Activated T-cell treated with anti-CD3 and anti-CD28 coated beads for 1 hour (primary cell): ENCODE data around the gene ANO9.
A peak's percentile ranks its signal among the peaks of the same experiment; 100 is the strongest.

Source experiments
- DNase-seq: peaks from one replicate; pipeline ENCODE4 v3.0.0-alpha.2; 2020; ENCODE audit warnings: low read depth

ANO9 gene

GRCh38 chr11:382081-382629 is 59.7 kb downstream of the ANO9 start:
- no peak for DNase-seq

- no peak for DNase-seq
Measured at GRCh38 chr11:381501-382072, 60.2 kb downstream of the ANO9 start.

- DNase-seq = no peak
Measured at GRCh38 chr11:380996-381395, 60.8 kb downstream of the ANO9 start.

- DNase-seq = no peak
Measured at GRCh38 chr11:380491-380890, 61.3 kb downstream of the ANO9 start.

GRCh38 chr11:380095-380480 is 61.7 kb downstream of the ANO9 start:
- DNase-seq = no peak

GRCh38 chr11:379205-380094 is 62.4 kb downstream of the ANO9 start:
- DNase-seq = no peak

- DNase-seq = no peak
Measured at GRCh38 chr11:377883-378500, 63.8 kb downstream of the ANO9 start.

- no peak for DNase-seq
Measured at GRCh38 chr11:377174-377865, 64.5 kb downstream of the ANO9 start.

GRCh38 chr11:376531-377173 is 65.2 kb downstream of the ANO9 start:
- no peak for DNase-seq

GRCh38 chr11:375065-376025 is 66.5 kb downstream of the ANO9 start:
- DNase-seq = no peak

- DNase-seq = no peak
Measured at GRCh38 chr11:373716-374551, 67.9 kb downstream of the ANO9 start.

GRCh38 chr11:372809-373715 is 68.7 kb downstream of the ANO9 start:
- no peak for DNase-seq

- no peak for DNase-seq
Measured at GRCh38 chr11:371716-372590, 69.9 kb downstream of the ANO9 start.

GRCh38 chr11:371051-371450 is 70.8 kb downstream of the ANO9 start:
- no peak for DNase-seq

GRCh38 chr11:370070-370941 is 71.5 kb downstream of the ANO9 start:
- DNase-seq = no peak

- DNase-seq = peak; percentile 24
Measured at GRCh38 chr11:369336-370018, 72.3 kb downstream of the ANO9 start, which contains the start of gene B4GALNT4. Gene B4GALNT4 (plus strand): TSS chr11:369499. CDS start chr11:369804, 305 bp downstream.
